ENCODE data around the gene MASP1. TPM values are rescaled to one million over a fixed set of nuclear protein-coding genes. Genes with fewer than 3 reads are reported as not detected.

Gene MASP1
- total RNA-seq, 4 donors from 2014 or later: 0.92 to 4.6 (median 1.2) TPM

GRCh38 chr3:187327845-187328244, 36.3 kb upstream of the MASP1 start:
- peaks cover 0 to 50% (median 0%) of the 10 kb centered on the region in 4 donors for H3K27me3 ChIP-seq
- no peaks in the 10 kb centered on the region for H3K4me1 ChIP-seq
- intact Hi-C loops (cut with DNase I): no loop called here
- no peaks in the 10 kb centered on the region for H3K9me3 ChIP-seq
- H3K4me3 ChIP-seq: no peak overlapping the region
- TF ChIP-seq POLR2A (IDR thresholded peaks at IDR 0.05) (no peak), CTCF (IDR thresholded peaks at IDR 0.05) (no peak)
- H3K27ac ChIP-seq: no peak overlapping the region
- H3K36me3 ChIP-seq: no peaks in the 10 kb centered on the region
- DNase-seq: no peak
- WGBS, 2 donors: 60 to 64% methylated on average over 2 of the region's 2 CpGs

- Histone ChIP-seq H3K4me1 (no peaks in the 10 kb centered on the region), H3K27me3 (peaks cover 0 to 64% (median 0%) of the 10 kb centered on the region in 4 donors), H3K36me3 (no peaks in the 10 kb centered on the region), H3K27ac (no peak overlapping the region), H3K9me3 (no peaks in the 10 kb centered on the region), H3K4me3 (no peak overlapping the region)
- WGBS, 2 donors: 54 to 55% methylated on average over 5 of the region's 5 CpGs
- intact Hi-C loops (cut with DNase I): no loop called here
- TF ChIP-seq CTCF (IDR thresholded peaks at IDR 0.05): no peak
- TF ChIP-seq POLR2A (IDR thresholded peaks at IDR 0.05): no peak
- no peak for DNase-seq
Observed at GRCh38 chr3:187325632-187326031, 34.1 kb upstream of the MASP1 start.

- H3K36me3 ChIP-seq: no peaks in the 10 kb centered on the region
- DNase-seq: no peak
- no peak overlapping the region for H3K4me3 ChIP-seq
- H3K4me1 ChIP-seq: peaks cover 0 to 13% (median 2%) of the 10 kb centered on the region in 3 donors
- WGBS, 2 donors: 51 to 71% methylated on average over 3 of the region's 3 CpGs
- H3K27ac ChIP-seq: no peak overlapping the region
- H3K27me3 ChIP-seq: peaks cover 0 to 78% (median 0%) of the 10 kb centered on the region in 4 donors
- TF ChIP-seq CTCF (IDR thresholded peaks at IDR 0.05) (no peak), POLR2A (IDR thresholded peaks at IDR 0.05) (no peak)
- H3K9me3 ChIP-seq: no peaks in the 10 kb centered on the region
- intact Hi-C loops (cut with DNase I): no loop called here
Observed at GRCh38 chr3:187323091-187323490, 31.6 kb upstream of the MASP1 start.

- Histone ChIP-seq H3K4me1 (peaks cover 0 to 13% (median 2%) of the 10 kb centered on the region in 3 donors), H3K9me3 (no peaks in the 10 kb centered on the region), H3K27me3 (peaks cover 0 to 82% (median 0%) of the 10 kb centered on the region in 4 donors), H3K27ac (no peak overlapping the region), H3K36me3 (no peaks in the 10 kb centered on the region), H3K4me3 (no peak overlapping the region)
- no peak for DNase-seq
- TF ChIP-seq POLR2A (IDR thresholded peaks at IDR 0.05): no peak
- intact Hi-C loops (cut with DNase I): no loop called here
- 76 to 78% methylated on average over 7 of the region's 7 CpGs for WGBS, 2 donors
Observed at GRCh38 chr3:187322291-187322690, 30.8 kb upstream of the MASP1 start.

- no peak for DNase-seq
- TF ChIP-seq POLR2A (IDR thresholded peaks at IDR 0.05) (no peak), CTCF (IDR thresholded peaks at IDR 0.05) (no peak)
- H3K4me1 ChIP-seq: peaks cover 0 to 13% (median 2%) of the 10 kb centered on the region in 3 donors
- intact Hi-C loops (cut with DNase I): no loop called here
- no peak overlapping the region for H3K4me3 ChIP-seq
- no peaks in the 10 kb centered on the region for H3K36me3 ChIP-seq
- H3K27ac ChIP-seq: no peak overlapping the region
- no peaks in the 10 kb centered on the region for H3K9me3 ChIP-seq
- H3K27me3 ChIP-seq: peaks cover 0 to 84% (median 0%) of the 10 kb centered on the region in 4 donors
- 38 to 71% methylated on average over 1 of the region's 1 CpG for WGBS, 2 donors
Observed at GRCh38 chr3:187321766-187322165, 30.2 kb upstream of the MASP1 start.
